GM23338 (cell line): ENCODE results near the gene ATG4A. TPM values are rescaled to one million over a fixed set of nuclear protein-coding genes. Genes with fewer than 3 reads are reported as not detected.

Experiments
- ATAC-seq: fragments of 200-7000 bp; cut with Tn5 transposase; 3 replicates; pipeline ENCODE4 v1.9.1; 2020
- DNase-seq: peaks from one replicate; pipeline ENCODE4 v3.0.0-alpha.2; 2015; ENCODE audit warnings: low spot score
- H2AFZ ChIP-seq: fragments of 200-600 bp; sonication (generic); 2 replicates; pipeline ENCODE4 v1.8.0; 2016; ENCODE audit warnings: antibody characterized with exemption, mild to moderate bottlenecking, moderate library complexity
- H3F3A ChIP-seq: fragments of 200-600 bp; sonication (generic); replicated peaks from 2 replicates; pipeline ENCODE4 v1.8.0; 2017; ENCODE audit warnings: antibody characterized with exemption, mixed run types, low read depth
- H3K27ac ChIP-seq: fragments of 200-600 bp; sonication (generic); 2 replicates; pipeline ENCODE4 v1.6.1; 2016; ENCODE audit warnings: low read depth
- H3K27me3 ChIP-seq: fragments of 200-600 bp; sonication (generic); 2 replicates; pipeline ENCODE4 v1.8.0; 2016; ENCODE audit warnings: mild to moderate bottlenecking, mixed run types, moderate library complexity; ENCODE audit not compliant: insufficient read depth
- H3K36me3 ChIP-seq: fragments of 200-600 bp; sonication (generic); 2 replicates; pipeline ENCODE4 v1.8.0; 2016; ENCODE audit warnings: mild to moderate bottlenecking; ENCODE audit not compliant: insufficient read depth
- H3K4me1 ChIP-seq: fragments of 200-600 bp; sonication (generic); 2 replicates; pipeline ENCODE4 v1.8.0; 2016; ENCODE audit warnings: mild to moderate bottlenecking, moderate library complexity; ENCODE audit not compliant: insufficient read depth
- H3K4me2 ChIP-seq: fragments of 200-600 bp; sonication (generic); 2 replicates; pipeline ENCODE4 v1.7.1; 2017; ENCODE audit warnings: mixed run types
- H3K4me3 ChIP-seq: fragments of 200-600 bp; sonication (generic); 2 replicates; pipeline ENCODE4 v1.6.1; 2016; ENCODE audit warnings: mixed run types
- H3K79me2 ChIP-seq: fragments of 200-600 bp; sonication (generic); replicated peaks from 2 replicates; pipeline ENCODE4 v1.8.0; 2017; ENCODE audit warnings: mild to moderate bottlenecking; ENCODE audit not compliant: insufficient read depth
- H3K9me2 ChIP-seq: fragments of 200-600 bp; sonication (generic); 2 replicates; pipeline ENCODE4 v1.8.0; 2017; ENCODE audit not compliant: insufficient read depth
- H4K20me1 ChIP-seq: fragments of 200-600 bp; sonication (generic); replicated peaks from 2 replicates; pipeline ENCODE4 v1.8.0; 2017; ENCODE audit warnings: mild to moderate bottlenecking; ENCODE audit not compliant: insufficient read depth
- H3K27ac Mint-ChIP-seq: 2 replicates; pipeline ENCODE4 v1.8.0; 2020; ENCODE audit warnings: inconsistent platforms, mild to moderate bottlenecking, moderate library complexity, mixed read lengths
- H3K27me3 Mint-ChIP-seq: 3 replicates; pipeline ENCODE4 v1.8.0; 2022; ENCODE audit warnings: low read depth, mild to moderate bottlenecking, moderate library complexity, mixed read lengths, inconsistent platforms; ENCODE audit not compliant: insufficient read depth, poor library complexity
- H3K36me3 Mint-ChIP-seq: 3 replicates; pipeline ENCODE4 v1.8.0; 2021; ENCODE audit warnings: low read depth, mild to moderate bottlenecking, inconsistent platforms, moderate library complexity, mixed read lengths
- H3K4me1 Mint-ChIP-seq: 3 replicates; pipeline ENCODE4 v1.8.0; 2020; ENCODE audit warnings: mild to moderate bottlenecking, inconsistent platforms, mixed read lengths
- H3K4me3 Mint-ChIP-seq: 3 replicates; pipeline ENCODE4 v1.8.0; 2021; ENCODE audit warnings: moderate library complexity, mild to moderate bottlenecking, inconsistent platforms, mixed read lengths
- H3K9me3 Mint-ChIP-seq: 3 replicates; pipeline ENCODE4 v1.8.0; 2020; ENCODE audit warnings: moderate library complexity, mild to moderate bottlenecking, inconsistent platforms, mixed read lengths
- CREB1 ChIP-seq: fragments of 250-450 bp; sonication (Bioruptor Pico); IDR thresholded peaks from 2 replicates; pipeline ENCODE4 v1.5.0; 2020; ENCODE audit warnings: low read depth, mild to moderate bottlenecking, moderate library complexity
- EZH2 ChIP-seq: fragments of 200-600 bp; sonication (generic); IDR thresholded peaks from one replicate; pipeline ENCODE4 v1.8.0; 2017; ENCODE audit warnings: antibody characterized with exemption, mild to moderate bottlenecking, low read depth; ENCODE audit not compliant: unreplicated experiment
- JUNB ChIP-seq: IDR thresholded peaks from one replicate; pipeline ENCODE4 v1.6.1; 2016; ENCODE audit warnings: antibody characterized with exemption; ENCODE audit not compliant: unreplicated experiment
- REST ChIP-seq: IDR thresholded peaks from one replicate; pipeline ENCODE4 v1.6.1; 2018; ENCODE audit warnings: antibody characterized with exemption; ENCODE audit not compliant: unreplicated experiment
- ZNF331 ChIP-seq: fragments of 250-450 bp; sonication (Bioruptor Pico); IDR thresholded peaks from 2 replicates; pipeline ENCODE4 v1.5.0; 2020; ENCODE audit warnings: low read depth, mild to moderate bottlenecking, moderate library complexity
- ZNF462 ChIP-seq: fragments of 250-450 bp; sonication (Bioruptor Pico); IDR thresholded peaks from 2 replicates; pipeline ENCODE4 v1.5.0; 2020; ENCODE audit warnings: mild to moderate bottlenecking, moderate library complexity
- polyA plus RNA-seq: library from polyadenylated mRNA; unstranded; fragments of >200 nt; fragmentation: Nextera tagmentation; extraction: Ambion mirVana; gene quantifications from 2 replicates; pipeline ENCODE4 v1.2.1, GENCODE V29; 2016
- total RNA-seq: library from RNA; depleted of rRNA; stranded (reverse); fragments of >200 nt; shearing (Covaris generic); gene quantifications from 2 replicates; pipeline ENCODE4 v1.2.3, GENCODE V29; 2014
- TF ChIP-seq, protein P1 (sequence below), 2 experiments: fragments of 200-600 bp in 1 of 2; sonication (generic) in 1 of 2; conservative IDR thresholded peaks; 2 replicates each; pipeline versions ENCODE4 v1.5.1 to v1.6.1; 2016 to 2017; ENCODE audit warnings: antibody characterized with exemption in 2 of 2, low read depth in 2 of 2, mild to moderate bottlenecking in 2 of 2, moderate library complexity in 1 of 2

Gene ATG4A
- total and polyA plus RNA-seq, 2 experiments from 2014 or later = 2.1 to 2.8 TPM

GRCh38 chrX:108199691-108200090, 108.1 kb downstream of the ATG4A start:
- ATAC-seq = no peak
- Histone ChIP-seq H3K4me2 (no peak overlapping the region), H2AFZ (no peak overlapping the region), H4K20me1 (no peaks in the 10 kb centered on the region), H3K4me1 (no peaks in the 10 kb centered on the region), H3K9me2 (no peaks in the 10 kb centered on the region), H3K79me2 (no peaks in the 10 kb centered on the region), H3K27ac (no peak overlapping the region), H3K27me3 (no peaks in the 10 kb centered on the region), H3K4me3 (no peak overlapping the region), H3F3A (no peaks in the 10 kb centered on the region), H3K36me3 (no peaks in the 10 kb centered on the region)
- H3K9me3 Mint-ChIP-seq = no peaks in the 10 kb centered on the region
- no peak overlapping the region for H3K27ac Mint-ChIP-seq
- TF ChIP-seq, protein P1, sequence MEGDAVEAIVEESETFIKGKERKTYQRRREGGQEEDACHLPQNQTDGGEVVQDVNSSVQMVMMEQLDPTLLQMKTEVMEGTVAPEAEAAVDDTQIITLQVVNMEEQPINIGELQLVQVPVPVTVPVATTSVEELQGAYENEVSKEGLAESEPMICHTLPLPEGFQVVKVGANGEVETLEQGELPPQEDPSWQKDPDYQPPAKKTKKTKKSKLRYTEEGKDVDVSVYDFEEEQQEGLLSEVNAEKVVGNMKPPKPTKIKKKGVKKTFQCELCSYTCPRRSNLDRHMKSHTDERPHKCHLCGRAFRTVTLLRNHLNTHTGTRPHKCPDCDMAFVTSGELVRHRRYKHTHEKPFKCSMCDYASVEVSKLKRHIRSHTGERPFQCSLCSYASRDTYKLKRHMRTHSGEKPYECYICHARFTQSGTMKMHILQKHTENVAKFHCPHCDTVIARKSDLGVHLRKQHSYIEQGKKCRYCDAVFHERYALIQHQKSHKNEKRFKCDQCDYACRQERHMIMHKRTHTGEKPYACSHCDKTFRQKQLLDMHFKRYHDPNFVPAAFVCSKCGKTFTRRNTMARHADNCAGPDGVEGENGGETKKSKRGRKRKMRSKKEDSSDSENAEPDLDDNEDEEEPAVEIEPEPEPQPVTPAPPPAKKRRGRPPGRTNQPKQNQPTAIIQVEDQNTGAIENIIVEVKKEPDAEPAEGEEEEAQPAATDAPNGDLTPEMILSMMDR (conservative IDR thresholded peaks at IDR 0.05; ENCODE audit: low read depth in 2 of 2) = peak; percentile 63 to 66
- TF ChIP-seq CREB1 (CRISPR knock-in tag) = no peak
- no peaks in the 10 kb centered on the region; the same call in 2 of the 3 replicates for H3K4me1 Mint-ChIP-seq
- peak; percentile 58 for DNase-seq
- no peaks in the 10 kb centered on the region for H3K27me3 Mint-ChIP-seq
- no peak overlapping the region for H3K4me3 Mint-ChIP-seq
- no peaks in the 10 kb centered on the region for H3K36me3 Mint-ChIP-seq

DNA sequence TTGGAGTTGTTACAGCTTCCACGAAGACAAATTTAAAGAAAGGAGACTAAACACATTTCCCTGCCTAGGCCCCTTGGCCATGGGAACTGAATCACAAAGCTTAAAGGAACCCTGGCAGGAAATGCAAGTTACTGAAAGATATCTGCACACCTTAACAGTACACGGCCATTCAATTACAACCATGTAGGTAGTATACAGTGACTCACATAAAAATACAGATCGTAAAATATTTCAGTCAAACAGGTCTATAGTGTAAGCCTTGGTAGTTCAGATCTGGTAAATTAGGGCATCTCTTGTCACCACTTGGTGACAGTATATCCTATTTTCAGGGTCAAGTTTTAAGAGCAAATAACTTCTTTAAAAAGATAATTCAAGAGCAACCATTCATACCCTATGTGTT, 112.0 kb downstream of the ATG4A start:
- ATAC-seq = no peak

More for the DNA sequence above, 112.0 kb downstream of the ATG4A start:
- H3K27ac Mint-ChIP-seq = no peak overlapping the region
- H3K9me3 Mint-ChIP-seq = no peaks in the 10 kb centered on the region
- Histone ChIP-seq H3K36me3 (no peaks in the 10 kb centered on the region), H3K27me3 (no peaks in the 10 kb centered on the region), H3K4me1 (no peaks in the 10 kb centered on the region), H3K27ac (no peak overlapping the region), H4K20me1 (no peaks in the 10 kb centered on the region), H3F3A (no peaks in the 10 kb centered on the region), H3K9me2 (no peaks in the 10 kb centered on the region), H3K79me2 (no peaks in the 10 kb centered on the region), H2AFZ (no peak overlapping the region), H3K4me3 (no peak overlapping the region), H3K4me2 (no peak overlapping the region)
- TF ChIP-seq, protein P1 (conservative IDR thresholded peaks at IDR 0.05; ENCODE audit: low read depth in 2 of 2) = no peak
- TF ChIP-seq ZNF331 (CRISPR knock-in tag) = no peak
- no peak for TF ChIP-seq EZH2
- no peak for TF ChIP-seq ZNF462
- TF ChIP-seq REST = no peak
- no peak for TF ChIP-seq CREB1 (CRISPR knock-in tag)
- TF ChIP-seq JUNB = no peak
- no peaks in the 10 kb centered on the region; the same call in 2 of the 3 replicates for H3K4me1 Mint-ChIP-seq
- DNase-seq = no peak
- H3K27me3 Mint-ChIP-seq = no peaks in the 10 kb centered on the region
- H3K36me3 Mint-ChIP-seq = no peaks in the 10 kb centered on the region
- H3K4me3 Mint-ChIP-seq = no peak overlapping the region
